MM.1S (cell line): ENCODE measurements around the gene DHRS12.

Experiments used
- DNase-seq: peaks from one replicate; pipeline ENCODE4 v3.0.0-alpha.2; 2015
- H2AFZ ChIP-seq: fragments of 300-600 bp; sonication (generic); 2 replicates; pipeline ENCODE4 v1.6.0; 2016; ENCODE audit warnings: antibody characterized with exemption, low read length
- H3F3A ChIP-seq: fragments of 300-600 bp; sonication (generic); 2 replicates; pipeline ENCODE4 v1.6.1; 2016; ENCODE audit warnings: mild to moderate bottlenecking, antibody characterized with exemption, low read length, moderate library complexity, mixed read lengths; ENCODE audit not compliant: insufficient read depth
- H3K27ac ChIP-seq: fragments of 300-600 bp; sonication (generic); 2 replicates; pipeline ENCODE4 v1.5.1; 2016; ENCODE audit warnings: mild to moderate bottlenecking, low read length
- H3K27me3 ChIP-seq: fragments of 300-600 bp; sonication (generic); replicated peaks from 2 replicates; pipeline ENCODE4 v1.6.0; 2016; ENCODE audit warnings: low read length; ENCODE audit not compliant: insufficient read depth
- H3K36me3 ChIP-seq: fragments of 300-600 bp; sonication (generic); replicated peaks from 2 replicates; pipeline ENCODE4 v1.6.1; 2016; ENCODE audit warnings: mild to moderate bottlenecking, low read length, mixed read lengths; ENCODE audit not compliant: insufficient read depth
- H3K4me1 ChIP-seq: fragments of 300-600 bp; sonication (generic); 2 replicates; pipeline ENCODE4 v1.6.1; 2016; ENCODE audit warnings: low read length, mixed read lengths
- H3K4me2 ChIP-seq: fragments of 300-600 bp; sonication (generic); 2 replicates; pipeline ENCODE4 v1.6.0; 2016; ENCODE audit warnings: low read depth, low read length
- H3K4me3 ChIP-seq: fragments of 300-600 bp; sonication (generic); 2 replicates; pipeline ENCODE4 v1.5.1; 2016; ENCODE audit warnings: low read length, mixed read lengths
- H3K79me2 ChIP-seq: fragments of 300-600 bp; sonication (generic); 2 replicates; pipeline ENCODE4 v1.6.1; 2016; ENCODE audit warnings: mixed run types, low read length, mixed read lengths
- H3K9ac ChIP-seq: fragments of 300-600 bp; sonication (generic); 2 replicates; pipeline ENCODE4 v1.6.1; 2016; ENCODE audit warnings: low read length, mixed read lengths
- H3K9me2 ChIP-seq: fragments of 300-600 bp; sonication (generic); replicated peaks from 2 replicates; pipeline ENCODE4 v1.6.1; 2016; ENCODE audit warnings: mild to moderate bottlenecking, low read length, mixed read lengths; ENCODE audit not compliant: insufficient read depth
- H3K9me3 ChIP-seq: fragments of 300-600 bp; sonication (generic); replicated peaks from 2 replicates; pipeline ENCODE4 v1.6.1; 2016; ENCODE audit warnings: mild to moderate bottlenecking, low read length, mixed read lengths; ENCODE audit not compliant: insufficient read depth
- H4K20me1 ChIP-seq: fragments of 300-600 bp; sonication (generic); 2 replicates; pipeline ENCODE4 v1.6.1; 2016; ENCODE audit warnings: mild to moderate bottlenecking, low read length, moderate library complexity, mixed read lengths; ENCODE audit not compliant: insufficient read depth
- CTCF ChIP-seq: fragments of 300-600 bp; sonication (generic); IDR thresholded peaks from 2 replicates; pipeline ENCODE4 v1.5.1; 2016; ENCODE audit warnings: antibody characterized with exemption, low read length, mixed read lengths
- EZH2 ChIP-seq: fragments of 300-600 bp; sonication (generic); optimal IDR thresholded peaks from 2 replicates; pipeline ENCODE3; 2017; ENCODE audit warnings: low read depth, mild to moderate bottlenecking, antibody characterized with exemption, low read length, mixed read lengths
- EZH2phosphoT487 ChIP-seq: fragments of 300-600 bp; sonication (generic); IDR thresholded peaks from 2 replicates; pipeline ENCODE4 v1.6.1; 2018; ENCODE audit warnings: antibody characterized with exemption, low read length

DHRS12 gene

GRCh38 chr13:51786425-51787265 is 17.3 kb downstream of the DHRS12 start:
- Histone ChIP-seq H3K4me2 (no peak overlapping the region), H3K4me3 (no peak overlapping the region), H3K27ac (no peak overlapping the region), H3K9ac (no peak overlapping the region), H3F3A (no peaks in the 10 kb centered on the region), H3K9me2 (no peaks in the 10 kb centered on the region), H3K4me1 (no peaks in the 10 kb centered on the region), H2AFZ (no peak overlapping the region), H4K20me1 (no peaks in the 10 kb centered on the region), H3K27me3 (no peaks in the 10 kb centered on the region), H3K79me2 (no peaks in the 10 kb centered on the region), H3K9me3 (no peaks in the 10 kb centered on the region), H3K36me3 (no peaks in the 10 kb centered on the region)
- DNase-seq = no peak
- TF ChIP-seq EZH2 (no peak), EZH2phosphoT487 (no peak), CTCF (no peak)

GRCh38 chr13:51785712-51786424 is 18.1 kb downstream of the DHRS12 start:
- H2AFZ ChIP-seq = no peak overlapping the region
- no peak overlapping the region for H3K4me3 ChIP-seq
- H3K9ac ChIP-seq = no peak overlapping the region
- no peaks in the 10 kb centered on the region for H3K9me2 ChIP-seq
- H3F3A ChIP-seq = no peaks in the 10 kb centered on the region
- TF ChIP-seq CTCF (no peak), EZH2phosphoT487 (no peak), EZH2 (no peak)
- no peak overlapping the region for H3K27ac ChIP-seq
- no peaks in the 10 kb centered on the region for H3K36me3 ChIP-seq
- no peaks in the 10 kb centered on the region for H3K4me1 ChIP-seq
- no peak overlapping the region for H3K4me2 ChIP-seq
- H3K9me3 ChIP-seq = no peaks in the 10 kb centered on the region
- H4K20me1 ChIP-seq = no peaks in the 10 kb centered on the region
- DNase-seq = no peak
- no peaks in the 10 kb centered on the region for H3K79me2 ChIP-seq
- H3K27me3 ChIP-seq = no peaks in the 10 kb centered on the region

- H3K79me2 ChIP-seq = no peaks in the 10 kb centered on the region
- no peaks in the 10 kb centered on the region for H3K4me1 ChIP-seq
- H3K9me2 ChIP-seq = no peaks in the 10 kb centered on the region
- H3K27me3 ChIP-seq = no peaks in the 10 kb centered on the region
- no peak overlapping the region for H2AFZ ChIP-seq
- no peaks in the 10 kb centered on the region for H4K20me1 ChIP-seq
- no peaks in the 10 kb centered on the region for H3K9me3 ChIP-seq
- no peaks in the 10 kb centered on the region for H3K36me3 ChIP-seq
- H3K4me2 ChIP-seq = no peak overlapping the region
- no peak overlapping the region for H3K27ac ChIP-seq
- no peaks in the 10 kb centered on the region for H3F3A ChIP-seq
- TF ChIP-seq EZH2phosphoT487 = no peak
- no peak for TF ChIP-seq CTCF
- no peak for TF ChIP-seq EZH2
- H3K9ac ChIP-seq = no peak overlapping the region
- no peak overlapping the region for H3K4me3 ChIP-seq
- DNase-seq = no peak
Observed at GRCh38 chr13:51784097-51784496, 19.9 kb downstream of the DHRS12 start.
